K562 (cell line): Measurements from ENCODE around the gene GRAMD4. TPM values are rescaled to one million over a fixed set of nuclear protein-coding genes. Genes with fewer than 3 reads are reported as not detected.

ENCODE experiments used
- C11orf30 ChIP-seq: fragments of 450-650 bp; IDR thresholded peaks from 2 replicates; pipeline ENCODE4 v1.6.1; 2016; ENCODE audit warnings: low read depth, mild to moderate bottlenecking
- MYNN ChIP-seq, 2 experiments: sonication (generic); formaldehyde crosslinking in 1 of 2; IDR thresholded peaks; 2 replicates each; pipeline versions ENCODE4 v1.5.0 to v1.6.1; 2016 to 2020; ENCODE audit warnings: antibody characterized with exemption in 1 of 2, missing genetic modification reagents in 1 of 2
- SMARCC2 ChIP-seq: fragments of 450-650 bp; IDR thresholded peaks from 2 replicates; pipeline ENCODE4 v1.6.1; 2017; ENCODE audit warnings: antibody characterized with exemption, moderate library complexity, mild to moderate bottlenecking, low read depth
- XRCC5 ChIP-seq: fragments of 200-400 bp; formaldehyde crosslinking; IDR thresholded peaks from 2 replicates; pipeline ENCODE4 v1.6.1; 2017; ENCODE audit warnings: low read depth, mild to moderate bottlenecking, low read length
- polyA plus RNA-seq, 8 experiments: library from polyadenylated mRNA; depleted of rRNA in 4 of 8; stranded (reverse) in 5 of 8; unstranded in 3 of 8; fragments of >200 nt; fragmentation: Nextera tagmentation in 2 of 8; fragmentation: Illumina TruSeq in 1 of 8; extraction: Ambion mirVana in 2 of 8; extraction: Trizol in 1 of 8; gene quantifications; 2 replicates each; pipeline versions ENCODE4 v1.2.1 to v1.2.3, GENCODE V29; 2011 to 2014; ENCODE audit warnings: inconsistent platforms in 1 of 8, missing spikeins in 1 of 8
- total RNA-seq, 7 experiments: library from RNA; depleted of rRNA in 6 of 7; stranded (reverse); fragments of >200 nt in 6 of 7; fragmentation: Illumina TruSeq in 2 of 7; extraction: Trizol in 2 of 7; gene quantifications; 2 replicates each; pipeline versions ENCODE4 v1.2.1 to v1.2.3, GENCODE V29; 2011 to 2021; ENCODE audit warnings: low replicate concordance in 1 of 7
- TF ChIP-seq, protein P1 (sequence below): sonication (generic); formaldehyde crosslinking; IDR thresholded peaks from 2 replicates; pipeline ENCODE4 v1.8.0; 2022; ENCODE audit warnings: missing genetic modification reagents, mild to moderate bottlenecking, moderate library complexity, borderline replicate concordance
- TF ChIP-seq, protein P2 (sequence below): fragments of 250-450 bp; sonication (Bioruptor Pico); IDR thresholded peaks from 2 replicates; pipeline ENCODE4 v1.8.0; 2021; ENCODE audit warnings: mild to moderate bottlenecking, moderate library complexity
- TF ChIP-seq, protein P3 (sequence below): fragments of 450-650 bp; IDR thresholded peaks from 2 replicates; pipeline ENCODE4 v1.6.1; 2016; ENCODE audit warnings: missing biosample characterization, missing genetic modification characterization

The GRAMD4 gene
- total and polyA plus RNA-seq, 9 of the 15 experiments (the other 6 are each of a cell fraction or from before 2014, with no cell fraction given): 0.18 to 44.8 (median 18.6) TPM

DNA sequence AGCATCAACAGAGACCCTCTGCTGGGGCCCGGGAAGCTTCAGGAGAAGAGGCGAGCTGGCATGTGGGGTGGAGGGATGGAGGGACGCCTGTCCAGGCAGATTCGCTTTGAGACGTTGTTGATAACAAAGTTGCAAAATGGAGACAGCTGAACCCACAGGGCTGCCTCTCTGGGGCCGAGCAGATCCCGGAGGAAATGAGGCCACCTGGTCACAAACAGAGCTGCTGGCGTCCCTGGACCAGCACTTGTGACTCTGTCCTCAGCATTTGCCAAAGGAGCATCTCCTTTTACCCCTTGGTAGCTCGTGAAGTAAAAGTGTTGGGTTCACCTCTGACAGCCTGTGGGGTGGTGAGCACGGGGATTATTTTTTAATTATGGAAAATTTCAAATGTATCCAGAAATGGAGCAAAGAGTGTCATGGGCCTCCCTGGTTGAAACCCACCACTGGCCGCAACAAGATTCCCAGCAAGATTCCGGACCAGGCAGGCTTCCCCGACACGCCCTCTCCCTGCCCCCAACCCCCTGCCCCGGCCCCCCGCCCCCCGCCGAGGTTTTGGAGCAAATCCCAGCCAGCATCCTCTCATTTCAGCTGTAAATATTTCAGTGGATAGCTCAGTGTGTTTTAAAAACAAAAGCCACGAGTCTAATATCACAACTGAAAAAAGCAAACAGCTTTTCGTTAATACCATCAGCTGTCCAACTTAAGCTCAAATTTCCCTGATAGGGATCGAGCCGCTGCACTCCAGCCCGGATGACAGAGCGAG, 20.3 kb downstream of the GRAMD4 start (continued):
- TF ChIP-seq, protein P1, sequence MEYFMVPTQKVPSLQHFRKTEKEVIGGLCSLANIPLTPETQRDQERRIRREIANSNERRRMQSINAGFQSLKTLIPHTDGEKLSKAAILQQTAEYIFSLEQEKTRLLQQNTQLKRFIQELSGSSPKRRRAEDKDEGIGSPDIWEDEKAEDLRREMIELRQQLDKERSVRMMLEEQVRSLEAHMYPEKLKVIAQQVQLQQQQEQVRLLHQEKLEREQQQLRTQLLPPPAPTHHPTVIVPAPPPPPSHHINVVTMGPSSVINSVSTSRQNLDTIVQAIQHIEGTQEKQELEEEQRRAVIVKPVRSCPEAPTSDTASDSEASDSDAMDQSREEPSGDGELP (CRISPR knock-in tag): no peak
- no peak for TF ChIP-seq C11orf30
- TF ChIP-seq, protein P2, sequence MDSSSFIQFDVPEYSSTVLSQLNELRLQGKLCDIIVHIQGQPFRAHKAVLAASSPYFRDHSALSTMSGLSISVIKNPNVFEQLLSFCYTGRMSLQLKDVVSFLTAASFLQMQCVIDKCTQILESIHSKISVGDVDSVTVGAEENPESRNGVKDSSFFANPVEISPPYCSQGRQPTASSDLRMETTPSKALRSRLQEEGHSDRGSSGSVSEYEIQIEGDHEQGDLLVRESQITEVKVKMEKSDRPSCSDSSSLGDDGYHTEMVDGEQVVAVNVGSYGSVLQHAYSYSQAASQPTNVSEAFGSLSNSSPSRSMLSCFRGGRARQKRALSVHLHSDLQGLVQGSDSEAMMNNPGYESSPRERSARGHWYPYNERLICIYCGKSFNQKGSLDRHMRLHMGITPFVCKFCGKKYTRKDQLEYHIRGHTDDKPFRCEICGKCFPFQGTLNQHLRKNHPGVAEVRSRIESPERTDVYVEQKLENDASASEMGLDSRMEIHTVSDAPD (CRISPR knock-in tag): no peak
- TF ChIP-seq XRCC5: no peak
- TF ChIP-seq, protein P3, sequence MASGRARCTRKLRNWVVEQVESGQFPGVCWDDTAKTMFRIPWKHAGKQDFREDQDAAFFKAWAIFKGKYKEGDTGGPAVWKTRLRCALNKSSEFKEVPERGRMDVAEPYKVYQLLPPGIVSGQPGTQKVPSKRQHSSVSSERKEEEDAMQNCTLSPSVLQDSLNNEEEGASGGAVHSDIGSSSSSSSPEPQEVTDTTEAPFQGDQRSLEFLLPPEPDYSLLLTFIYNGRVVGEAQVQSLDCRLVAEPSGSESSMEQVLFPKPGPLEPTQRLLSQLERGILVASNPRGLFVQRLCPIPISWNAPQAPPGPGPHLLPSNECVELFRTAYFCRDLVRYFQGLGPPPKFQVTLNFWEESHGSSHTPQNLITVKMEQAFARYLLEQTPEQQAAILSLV (tag): no peak
- TF ChIP-seq MYNN (IDR thresholded peaks at IDR 0.05): no peak
- TF ChIP-seq MYNN (CRISPR knock-in tag; IDR thresholded peaks at IDR 0.05): no peak
- TF ChIP-seq SMARCC2: no peak
